ENCODE measurements around the gene PTPRM.

The PTPRM gene

DNA sequence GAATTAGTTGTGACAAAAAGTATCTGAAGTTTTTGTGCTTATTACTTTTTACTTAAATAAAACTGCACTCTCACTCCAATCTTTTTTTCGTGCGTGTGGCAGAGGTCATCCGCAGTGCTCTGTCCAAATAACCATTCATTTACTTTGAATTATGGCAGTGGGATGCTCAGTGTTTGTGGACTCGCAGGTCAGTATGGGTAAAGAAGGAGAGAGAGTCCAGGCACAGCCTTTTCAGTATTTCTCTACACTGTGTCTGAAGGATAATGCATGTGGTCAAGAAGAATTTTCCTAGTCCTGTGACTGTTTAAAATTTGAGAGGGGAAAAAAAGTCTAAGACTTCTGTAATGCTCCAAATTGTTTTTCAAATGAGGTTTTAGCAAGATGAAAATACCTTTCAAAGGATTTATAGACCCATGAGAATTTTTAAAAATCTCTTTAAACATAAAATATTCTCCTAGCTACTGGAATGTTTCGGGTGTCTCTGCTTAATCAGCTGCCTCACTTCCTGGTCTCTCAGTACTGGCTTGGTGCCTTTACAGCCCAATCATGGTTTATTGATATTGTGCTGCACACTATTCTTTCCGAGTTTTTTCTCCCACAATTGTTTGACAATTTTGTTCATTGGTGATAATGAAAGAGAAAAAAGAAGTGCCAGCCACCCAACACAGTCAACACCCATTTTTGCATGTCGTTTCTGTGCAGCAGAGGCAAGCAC lies 453.2 kb downstream of the PTPRM start:
- H3F3A ChIP-seq (ENCODE audit: low read depth): no peaks in the 10 kb centered on the region
- TF ChIP-seq CTCF (conservative IDR thresholded peaks at IDR 0.05; ENCODE audit: low read length) (no peak), EZH2phosphoT487 (IDR thresholded peaks at IDR 0.05; ENCODE audit: borderline replicate concordance) (no peak)
- no peak overlapping the region for H2AFZ ChIP-seq (ENCODE audit: low read length)
- no peaks in the 10 kb centered on the region for H4K20me1 ChIP-seq (ENCODE audit: insufficient read depth, low read length, poor library complexity, severe bottlenecking)
- no peaks in the 10 kb centered on the region for H3K9me3 ChIP-seq (ENCODE audit: insufficient read depth, low read depth, low read length)
- H3K4me2 ChIP-seq (ENCODE audit: low read depth, low read length, poor library complexity, severe bottlenecking): no peak overlapping the region
- H3K36me3 ChIP-seq (ENCODE audit: insufficient read depth, low read length): no peaks in the 10 kb centered on the region
- H3K4me1 ChIP-seq (ENCODE audit: insufficient read depth, low read length, poor library complexity, severe bottlenecking): no peaks in the 10 kb centered on the region
- no peaks in the 10 kb centered on the region for H3K9me2 ChIP-seq (replicated peaks; ENCODE audit: low read depth, low read length)
- no peak overlapping the region for H3K9ac ChIP-seq (ENCODE audit: low read depth, low read length, poor library complexity, severe bottlenecking)
- H3K79me2 ChIP-seq (ENCODE audit: insufficient read depth, low read length): no peaks in the 10 kb centered on the region
- H3K27me3 ChIP-seq (ENCODE audit: insufficient read depth, low read length, poor library complexity, severe bottlenecking): no peaks in the 10 kb centered on the region
- H3K4me3 ChIP-seq (ENCODE audit: low read length, poor library complexity, severe bottlenecking): no peak overlapping the region

DNA sequence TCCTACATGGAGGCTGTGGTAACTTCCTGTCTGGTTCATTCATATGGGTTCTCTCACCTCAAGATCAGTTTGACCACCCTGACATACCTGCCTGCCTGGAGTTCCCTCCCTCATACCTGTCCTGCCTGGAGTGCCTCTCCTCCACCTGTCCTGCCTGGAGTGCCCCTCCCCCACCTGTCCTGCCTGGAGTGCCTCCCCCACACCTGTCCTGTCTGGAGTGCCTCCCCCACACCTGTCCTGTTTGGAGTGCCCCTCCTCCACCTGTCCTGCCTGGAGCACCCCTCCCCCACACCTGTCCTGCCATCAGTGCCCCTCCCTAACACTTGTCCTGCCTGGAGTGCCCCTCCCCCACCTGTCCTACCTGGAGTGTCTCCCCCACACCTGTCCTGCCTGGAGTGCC lies 461.9 kb downstream of the PTPRM start:
- no peak for TF ChIP-seq EZH2phosphoT487 (IDR thresholded peaks at IDR 0.05; ENCODE audit: borderline replicate concordance)
- no peak for TF ChIP-seq CTCF (conservative IDR thresholded peaks at IDR 0.05; ENCODE audit: low read length)
- Histone ChIP-seq H3K9me3 (ENCODE audit: insufficient read depth, low read depth, low read length) (no peaks in the 10 kb centered on the region), H3F3A (ENCODE audit: low read depth) (no peaks in the 10 kb centered on the region), H3K4me1 (ENCODE audit: insufficient read depth, low read length, poor library complexity, severe bottlenecking) (no peaks in the 10 kb centered on the region), H3K36me3 (ENCODE audit: insufficient read depth, low read length) (no peaks in the 10 kb centered on the region), H2AFZ (ENCODE audit: low read length) (no peak overlapping the region), H3K9ac (ENCODE audit: low read depth, low read length, poor library complexity, severe bottlenecking) (no peak overlapping the region), H3K4me2 (ENCODE audit: low read depth, low read length, poor library complexity, severe bottlenecking) (no peak overlapping the region), H3K4me3 (ENCODE audit: low read length, poor library complexity, severe bottlenecking) (no peak overlapping the region), H3K9me2 (replicated peaks; ENCODE audit: low read depth, low read length) (no peaks in the 10 kb centered on the region), H3K79me2 (ENCODE audit: insufficient read depth, low read length) (no peaks in the 10 kb centered on the region), H4K20me1 (ENCODE audit: insufficient read depth, low read length, poor library complexity, severe bottlenecking) (no peaks in the 10 kb centered on the region), H3K27me3 (ENCODE audit: insufficient read depth, low read length, poor library complexity, severe bottlenecking) (no peaks in the 10 kb centered on the region)

GRCh38 chr18:8029731-8030130 lies 462.6 kb downstream of the PTPRM start:
- no peak overlapping the region for H2AFZ ChIP-seq (ENCODE audit: low read length)
- no peak overlapping the region for H3K9ac ChIP-seq (ENCODE audit: low read depth, low read length, poor library complexity, severe bottlenecking)
- H3K27me3 ChIP-seq (ENCODE audit: insufficient read depth, low read length, poor library complexity, severe bottlenecking): no peaks in the 10 kb centered on the region
- no peaks in the 10 kb centered on the region for H3F3A ChIP-seq (ENCODE audit: low read depth)
- H3K4me1 ChIP-seq (ENCODE audit: insufficient read depth, low read length, poor library complexity, severe bottlenecking): no peaks in the 10 kb centered on the region
- no peaks in the 10 kb centered on the region for H3K36me3 ChIP-seq (ENCODE audit: insufficient read depth, low read length)
- H3K4me2 ChIP-seq (ENCODE audit: low read depth, low read length, poor library complexity, severe bottlenecking): no peak overlapping the region
- no peaks in the 10 kb centered on the region for H4K20me1 ChIP-seq (ENCODE audit: insufficient read depth, low read length, poor library complexity, severe bottlenecking)
- H3K4me3 ChIP-seq (ENCODE audit: low read length, poor library complexity, severe bottlenecking): no peak overlapping the region
- H3K79me2 ChIP-seq (ENCODE audit: insufficient read depth, low read length): no peaks in the 10 kb centered on the region
- TF ChIP-seq CTCF (conservative IDR thresholded peaks at IDR 0.05; ENCODE audit: low read length): no peak
- TF ChIP-seq EZH2phosphoT487 (IDR thresholded peaks at IDR 0.05; ENCODE audit: borderline replicate concordance): no peak
- H3K9me2 ChIP-seq (replicated peaks; ENCODE audit: low read depth, low read length): no peaks in the 10 kb centered on the region
- H3K9me3 ChIP-seq (ENCODE audit: insufficient read depth, low read depth, low read length): no peaks in the 10 kb centered on the region

Measured in Loucy (cell line).